Right lobe of liver (tissue), 6 donors: Measurements from ENCODE around the gene FBXL13. TPM values are rescaled to one million over a fixed set of nuclear protein-coding genes. Genes with fewer than 3 reads are reported as not detected.
A peak's percentile ranks its signal among the peaks of the same experiment; 100 is the strongest.
"Not testable (repeated sequence)": the region's sequence is repeated elsewhere in the genome, so short reads cannot be mapped to it uniquely, and the experiment has no call there.

ENCODE experiments used
- ATAC-seq, 4 donors: fragments of 200-7000 bp; cut with Tn5 transposase; one replicate each; pipeline ENCODE4 v1.9.1; 2020; ENCODE audit warnings: mild to moderate bottlenecking in 4 of 4, moderate library complexity in 4 of 4
- DNase-seq, 3 donors: peaks; one replicate each; pipeline ENCODE4 v3.0.0-alpha.2; 2020
- H3K27ac ChIP-seq, 3 donors: fragments of 200-600 bp; one replicate each; pipeline ENCODE4 v1.8.0; 2022
- H3K27me3 ChIP-seq, 2 donors: fragments of 200-600 bp; one replicate each; pipeline ENCODE4 v1.8.0; 2022
- H3K36me3 ChIP-seq, 4 donors: fragments of 200-600 bp; sonication (generic) in 1 of 4; one replicate each; pipeline versions ENCODE4 v1.5.1 to v1.8.0; 2017 to 2022; ENCODE audit warnings: control low read depth in 1 of 4
- H3K4me1 ChIP-seq, 4 donors: fragments of 200-600 bp; sonication (generic) in 1 of 4; one replicate each; pipeline versions ENCODE4 v1.5.1 to v1.8.0; 2017 to 2022; ENCODE audit warnings: control low read depth in 1 of 4
- H3K4me3 ChIP-seq, 3 donors: fragments of 200-600 bp; one replicate each; pipeline ENCODE4 v1.8.0; 2022
- H3K9me3 ChIP-seq, 4 donors: fragments of 200-600 bp; sonication (generic) in 1 of 4; one replicate each; pipeline versions ENCODE4 v1.5.1 to v1.8.0; 2017 to 2022; ENCODE audit warnings: control low read depth in 1 of 4
- WGBS: methylation state at CpG from one replicate; pipeline ENCODE4 v1.1.6; 2018; ENCODE audit warnings: low coverage, low lambda C conversion rate; ENCODE audit not compliant: insufficient coverage; ENCODE audit errors: missing lambda C conversion rate; 5-methylcytosine and 5-hydroxymethylcytosine counted together
- intact Hi-C, 2 donors: fragments of 100-400 bp; cut with DNase I; formaldehyde crosslinking; loops; one replicate each; pipeline versions ENCODE4 v1.11.2 to v1.14.1; 2022
- small RNA-seq, 2 experiments: library from RNA; depleted of rRNA; stranded (forward); fragments of <200 nt; gene quantifications; one replicate each; pipeline ENCODE3, GENCODE V24; 2016
- total RNA-seq, 6 experiments: library from RNA; depleted of rRNA in 2 of 6; stranded (reverse); fragments of >200 nt in 2 of 6; fragmentation: NEBNext Ultra II Directional in 3 of 6; extraction: Animal tissue kit (Norgen Biotek cat#: 25700) in 3 of 6; gene quantifications; one replicate each; pipeline versions ENCODE4 v1.1.0 to v1.2.4, GENCODE V29; 2016 to 2023
- donor health status: DM: no; HTN: yes; CAD: no.
- donor health status: DM: no; HTN: no; CAD: no.
- donor health status: DM: no; HTN: no; CAD: no.
- donor health status: DM: no; HTN: yes; CAD: no.
- donor health status: DM: no; HTN: yes; CAD: no.

The FBXL13 gene
- total RNA-seq, 6 experiments from 2014 or later, result 0.12 to 0.31 (median 0.20) TPM; not detected in 2

DNA sequence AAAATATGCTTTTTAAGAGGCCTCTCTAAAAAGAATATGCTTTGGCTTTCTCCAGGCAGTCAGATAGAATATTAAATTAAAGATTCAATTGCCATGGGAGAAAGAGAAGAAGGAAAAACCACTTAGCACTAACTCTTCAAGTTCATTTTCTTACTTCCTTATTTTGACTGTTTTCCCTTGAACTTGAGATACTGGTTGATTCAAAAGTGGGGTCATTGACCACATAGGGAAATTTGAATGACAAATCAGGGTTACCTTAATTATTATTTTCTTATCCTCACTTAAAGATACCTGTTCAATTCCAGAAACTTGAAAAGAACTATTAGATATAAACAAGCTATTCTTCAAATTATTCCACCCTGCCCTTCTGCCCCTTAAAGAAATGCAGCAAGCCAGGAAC is 298.4 kb downstream of the FBXL13 start:
- DNase-seq, H3K4me1 ChIP-seq, H3K36me3 ChIP-seq, H3K9me3 ChIP-seq, H3K27ac ChIP-seq, H3K27me3 ChIP-seq, H3K4me3 ChIP-seq, ATAC-seq, intact Hi-C loops: not testable (repeated sequence)

DNA sequence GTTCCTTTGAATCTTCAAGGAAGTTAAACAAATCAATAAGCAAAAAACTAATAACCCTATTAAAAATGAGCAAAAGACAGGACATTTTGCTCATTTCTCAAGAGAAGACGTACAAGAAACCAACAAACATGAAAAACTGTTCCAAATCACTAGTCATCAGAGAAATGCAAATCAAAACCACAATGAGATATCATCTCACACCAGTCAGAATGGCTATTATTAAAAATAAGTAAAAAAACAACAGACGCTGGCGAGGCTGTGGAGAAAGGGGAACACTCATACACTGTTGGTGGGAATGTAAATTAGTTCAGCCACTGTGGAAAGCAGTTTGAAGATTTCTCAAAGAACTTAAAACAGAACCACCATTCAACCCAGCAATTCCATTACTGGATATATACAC is 304.1 kb downstream of the FBXL13 start:
- H3K27me3 ChIP-seq, DNase-seq, ATAC-seq, H3K36me3 ChIP-seq, intact Hi-C loops, H3K4me3 ChIP-seq, H3K27ac ChIP-seq, H3K9me3 ChIP-seq, H3K4me1 ChIP-seq: not testable (repeated sequence)
- 100% methylated on average over 3 of the region's 3 CpGs for WGBS

DNA sequence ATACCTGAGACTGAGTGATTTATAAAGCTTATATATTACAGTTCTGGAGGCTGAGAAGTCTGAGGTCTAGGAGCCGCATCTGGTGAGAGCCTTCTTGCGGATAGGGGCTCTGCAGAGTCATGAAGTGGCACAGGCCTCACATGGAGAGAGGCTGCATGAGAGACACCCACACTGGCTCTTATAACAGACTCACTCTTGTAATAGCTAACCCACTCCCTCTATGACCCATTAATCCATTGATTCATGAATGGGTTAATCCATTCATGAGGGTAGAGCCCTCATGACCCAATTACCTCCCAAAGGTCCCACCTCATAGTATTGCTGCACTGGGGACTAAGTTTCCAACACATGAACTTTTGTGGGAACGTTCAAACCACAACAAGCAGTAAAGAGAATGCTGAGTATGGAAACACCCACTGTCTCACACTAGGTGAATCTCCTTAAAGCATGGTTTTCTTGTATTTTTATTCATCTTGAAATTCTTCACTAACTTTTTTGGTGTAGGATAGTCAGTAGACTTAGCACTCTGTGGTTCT is 304.9 kb downstream of the FBXL13 start:
- WGBS, result 36% methylated on average over 1 of the region's 3 CpGs
- H3K4me1 ChIP-seq, H3K36me3 ChIP-seq, ATAC-seq, DNase-seq, intact Hi-C loops, H3K27ac ChIP-seq, H3K9me3 ChIP-seq, H3K27me3 ChIP-seq, H3K4me3 ChIP-seq: not testable (repeated sequence)

DNA sequence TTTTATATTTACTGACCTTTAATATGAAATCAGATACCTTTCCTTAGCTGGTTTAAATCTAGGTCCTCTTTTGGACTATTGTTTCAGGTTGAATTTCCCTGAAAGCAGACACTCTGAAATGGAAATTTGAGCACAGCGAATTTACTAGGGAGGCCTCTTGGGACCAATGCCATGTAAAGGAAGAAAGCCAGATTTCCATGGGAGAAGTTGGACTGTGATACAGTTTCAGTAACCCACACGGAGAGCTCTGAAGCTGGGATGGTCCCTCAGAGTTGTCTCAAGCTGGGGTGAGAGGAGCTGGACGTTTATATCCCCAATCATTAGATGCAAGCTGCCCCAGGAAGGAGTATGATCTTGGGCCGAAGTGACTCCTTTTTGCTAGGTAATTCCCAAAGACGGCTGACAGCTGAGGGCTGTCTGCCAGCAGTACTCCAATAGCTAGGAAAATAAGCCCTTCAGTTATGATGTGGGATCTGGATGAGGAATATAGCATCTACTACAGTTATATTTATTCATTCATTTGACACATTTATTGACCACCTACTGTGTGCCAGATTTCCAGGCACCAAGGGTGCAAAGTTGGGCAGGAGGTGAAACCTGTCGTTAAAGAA is 311.2 kb downstream of the FBXL13 start:
- H3K27me3 ChIP-seq, H3K9me3 ChIP-seq, intact Hi-C loops, H3K4me3 ChIP-seq, DNase-seq, H3K27ac ChIP-seq, H3K4me1 ChIP-seq, H3K36me3 ChIP-seq: not testable (repeated sequence)
- 84% methylated on average over 4 of the region's 6 CpGs for WGBS
- ATAC-seq, result peak in 3 of 4 donors; percentile 28 to 60 (median 30)

Small RNA genes within 50 kb of the gene (small RNA-seq; reads per million reads assigned to genes)
- 0 reads per million in 2 experiments for gene RNU6-1136P

Other genes with a start within 250 kb of the FBXL13 start
- 1 to 10 TPM in 3 of 6 experiments, under 1 TPM in 3; 0.64 to 1.8 (median 1.3) TPM for gene LRRC17, start 161.8 kb downstream of the FBXL13 start, total RNA-seq
- gene ARMC10, start 344 bp upstream of the FBXL13 start, total RNA-seq, result 10 to 100 TPM; 18.4 to 33.4 (median 22.8) TPM
- 10 to 100 TPM in 2 of 6 experiments, 1 to 10 TPM in 4; 5.8 to 24.6 (median 8.1) TPM for gene NAPEPLD, start 74.3 kb upstream of the FBXL13 start, total RNA-seq
- gene PMPCB, start 222.6 kb upstream of the FBXL13 start, total RNA-seq, result 10 to 100 TPM; 39.7 to 45.0 (median 44.0) TPM